AG04450 (cell line): ENCODE data around the gene PAX4. TPM values are rescaled to one million over a fixed set of nuclear protein-coding genes. Genes with fewer than 3 reads are reported as not detected.

Source experiments
- CTCF ChIA-PET: fragments of 300-600, 350-600 bp; formaldehyde crosslinking; extraction: SDS; loops from one replicate; lab custom pipeline; 2022; ENCODE audit warnings: antibody characterized with exemption, inconsistent platforms; lab: Charles Lee
- POLR2A ChIA-PET: fragments of 350-600 bp; formaldehyde crosslinking; extraction: SDS; loops from one replicate; lab custom pipeline; 2021; ENCODE audit warnings: antibody characterized with exemption, inconsistent platforms; lab: Yijun Ruan, JAX
- DNase-seq: peaks from one replicate; pipeline ENCODE4 v3.0.0-alpha.2; 2011; ENCODE audit warnings: low read depth, low spot score
- H3K27ac ChIP-seq: one replicate; pipeline ENCODE4 v1.5.1; 2012; ENCODE audit warnings: low read depth, low read length, control low read depth
- H3K27me3 ChIP-seq: one replicate; pipeline ENCODE4 v1.6.0; 2012; ENCODE audit warnings: low read length; ENCODE audit not compliant: control insufficient read depth, insufficient read depth
- H3K4me3 ChIP-seq: 2 replicates; pipeline ENCODE4 v1.5.1; 2011; ENCODE audit warnings: mild to moderate bottlenecking, low read depth, low read length, control low read depth
- H3K9me3 ChIP-seq: 2 replicates; pipeline ENCODE4 v1.5.1; 2012; ENCODE audit warnings: low read length; ENCODE audit not compliant: control insufficient read depth, insufficient read depth
- CTCF ChIP-seq: IDR thresholded peaks from 2 replicates; pipeline ENCODE4 v1.5.1; 2011; ENCODE audit warnings: low read depth, low read length, control low read depth, inconsistent platforms
- polyA plus RNA-seq: library from polyadenylated mRNA; depleted of rRNA; stranded (reverse); fragments of >200 nt; gene quantifications from 2 replicates; pipeline ENCODE4 v1.2.3, GENCODE V29; 2011

The PAX4 gene
- polyA plus RNA-seq, 1 experiment: not detected

GRCh38 chr7:127594490-127594889 lies 23.5 kb downstream of the PAX4 start:
- TF ChIP-seq CTCF: no peak
- Histone ChIP-seq H3K27me3 (peaks cover 7% of the 10 kb centered on the region), H3K4me3 (no peak overlapping the region), H3K9me3 (no peaks in the 10 kb centered on the region), H3K27ac (no peak overlapping the region)
- POLR2A ChIA-PET: no interaction called here
- no peak for DNase-seq
- CTCF ChIA-PET: no interaction called here

- CTCF ChIA-PET: no interaction called here
- TF ChIP-seq CTCF: no peak
- DNase-seq: no peak
- peaks cover 4% of the 10 kb centered on the region for H3K27me3 ChIP-seq
- POLR2A ChIA-PET: no interaction called here
- H3K27ac ChIP-seq: no peak overlapping the region
- H3K4me3 ChIP-seq: no peak overlapping the region
- H3K9me3 ChIP-seq: peaks cover 4% of the 10 kb centered on the region; the same call in 1 of the 2 replicates
Observed at GRCh38 chr7:127592550-127592949, 25.4 kb downstream of the PAX4 start.

GRCh38 chr7:127591591-127591990 lies 26.4 kb downstream of the PAX4 start:
- DNase-seq: no peak
- ChIA-PET CTCF (interaction anchor here (1.0 kb wide), 1 partner anchor 618 kb away, joined by 3 read pairs; no protein-coding TSS in a partner anchor), POLR2A (no interaction called here)
- peaks cover 4% of the 10 kb centered on the region; the same call in 1 of the 2 replicates for H3K9me3 ChIP-seq
- peaks cover 4% of the 10 kb centered on the region for H3K27me3 ChIP-seq
- TF ChIP-seq CTCF: no peak
- no peak overlapping the region for H3K27ac ChIP-seq
- no peak overlapping the region for H3K4me3 ChIP-seq

GRCh38 chr7:127591189-127591588 lies 26.8 kb downstream of the PAX4 start:
- Histone ChIP-seq H3K4me3 (no peak overlapping the region), H3K27me3 (peaks cover 4% of the 10 kb centered on the region), H3K9me3 (peaks cover 4% of the 10 kb centered on the region; the same call in 1 of the 2 replicates), H3K27ac (no peak overlapping the region)
- ChIA-PET CTCF (interaction anchor here (1.0 kb wide), 1 partner anchor 619 kb away, joined by 3 read pairs; no protein-coding TSS in a partner anchor), POLR2A (no interaction called here)
- no peak for TF ChIP-seq CTCF
- DNase-seq: no peak

GRCh38 chr7:127589896-127590295 lies 28.0 kb downstream of the PAX4 start:
- CTCF ChIA-PET: interaction anchor here (2.9 kb wide), 1 partner anchor 619 kb away, joined by 17 read pairs; no protein-coding TSS in a partner anchor
- peaks cover 4% of the 10 kb centered on the region; the same call in 1 of the 2 replicates for H3K9me3 ChIP-seq
- no peaks in the 10 kb centered on the region for H3K27me3 ChIP-seq
- POLR2A ChIA-PET: no interaction called here
- no peak overlapping the region for H3K27ac ChIP-seq
- no peak for TF ChIP-seq CTCF
- no peak overlapping the region for H3K4me3 ChIP-seq
- DNase-seq: no peak
